PC-3 (cell line): ENCODE measurements around the gene ERGIC1. TPM values are rescaled to one million over a fixed set of nuclear protein-coding genes. Genes with fewer than 3 reads are reported as not detected.

Source experiments
- ATAC-seq: fragments of 200-7000 bp; cut with Tn5 transposase; 2 replicates; pipeline ENCODE4 v1.9.1; 2020; ENCODE audit warnings: mild to moderate bottlenecking, moderate library complexity
- BruUV-seq: library from RNA; stranded (reverse); fragments of 400-500 nt; replicated peaks from 2 replicates; lab custom pipeline; 2021; lab: Mats Ljungman, UMichigan
- CTCF ChIA-PET: fragments of 300-600 bp; sonication (Branson Sonifier 250); formaldehyde crosslinking; loops from one replicate; lab custom pipeline; 2022; ENCODE audit warnings: antibody characterized with exemption; lab: Charles Lee
- POLR2A ChIA-PET: fragments of 300-600 bp; sonication (Branson Sonifier 250); formaldehyde crosslinking; loops from one replicate; lab custom pipeline; 2022; ENCODE audit warnings: antibody characterized with exemption; ENCODE audit not compliant: unreplicated experiment; lab: Charles Lee
- DNase-seq: peaks from one replicate; pipeline ENCODE4 v3.0.0-alpha.2; 2015
- H2AFZ ChIP-seq: fragments of 300-600 bp; sonication (generic); 2 replicates; pipeline ENCODE4 v1.6.0; 2016; ENCODE audit warnings: antibody characterized with exemption, low read length
- H3F3A ChIP-seq: fragments of 300-600 bp; sonication (generic); one replicate; pipeline ENCODE4 v1.6.0; 2017; ENCODE audit warnings: antibody characterized with exemption, low read length, control low read depth, mild to moderate bottlenecking; ENCODE audit not compliant: unreplicated experiment
- H3K27ac ChIP-seq: fragments of 300-600 bp; sonication (generic); 2 replicates; pipeline ENCODE4 v1.5.1; 2016; ENCODE audit warnings: mild to moderate bottlenecking, low read length
- H3K27me3 ChIP-seq: fragments of 300-600 bp; sonication (generic); 2 replicates; pipeline ENCODE4 v1.6.1; 2016; ENCODE audit warnings: low read length, mixed read lengths
- H3K36me3 ChIP-seq: fragments of 300-600 bp; sonication (generic); 2 replicates; pipeline ENCODE4 v1.6.1; 2016; ENCODE audit warnings: low read depth, mixed run types, low read length, mixed read lengths
- H3K4me1 ChIP-seq: fragments of 300-600 bp; sonication (generic); 2 replicates; pipeline ENCODE4 v1.5.1; 2016; ENCODE audit warnings: low read length; ENCODE audit not compliant: insufficient read depth
- H3K4me2 ChIP-seq: fragments of 300-600 bp; sonication (generic); 2 replicates; pipeline ENCODE4 v1.6.0; 2016; ENCODE audit warnings: low read length
- H3K4me3 ChIP-seq: fragments of 300-600 bp; sonication (generic); 2 replicates; pipeline ENCODE4 v1.5.1; 2016; ENCODE audit warnings: mild to moderate bottlenecking, low read length, mixed read lengths
- H3K79me2 ChIP-seq: fragments of 300-600 bp; sonication (generic); 2 replicates; pipeline ENCODE4 v1.6.1; 2017; ENCODE audit warnings: low read length, mixed read lengths
- H3K9ac ChIP-seq: fragments of 300-600 bp; sonication (generic); 2 replicates; pipeline ENCODE4 v1.6.0; 2016; ENCODE audit warnings: mild to moderate bottlenecking, low read length
- H3K9me2 ChIP-seq: fragments of 300-600 bp; sonication (generic); replicated peaks from 2 replicates; pipeline ENCODE4 v1.6.1; 2016; ENCODE audit warnings: mixed run types, low read length, mixed read lengths
- H3K9me3 ChIP-seq: fragments of 300-600 bp; sonication (generic); 2 replicates; pipeline ENCODE4 v1.6.1; 2016; ENCODE audit warnings: low read length, mixed read lengths
- H4K20me1 ChIP-seq: fragments of 300-600 bp; sonication (generic); 2 replicates; pipeline ENCODE4 v1.6.1; 2016; ENCODE audit warnings: low read length, mixed read lengths
- CTCF ChIP-seq: fragments of 300-600 bp; sonication (generic); conservative IDR thresholded peaks from 2 replicates; pipeline ENCODE4 v1.5.1; 2017; ENCODE audit warnings: antibody characterized with exemption, low read depth, mild to moderate bottlenecking, low read length
- EZH2 ChIP-seq: fragments of 300-600 bp; sonication (generic); IDR thresholded peaks from one replicate; pipeline ENCODE4 v1.6.1; 2017; ENCODE audit warnings: antibody characterized with exemption, mild to moderate bottlenecking, low read length; ENCODE audit not compliant: unreplicated experiment
- EZH2phosphoT487 ChIP-seq: fragments of 300-600 bp; sonication (generic); IDR thresholded peaks from 2 replicates; pipeline ENCODE4 v1.6.1; 2018; ENCODE audit warnings: mild to moderate bottlenecking, antibody characterized with exemption, low read length, borderline replicate concordance
- intact Hi-C: fragments of 100-400 bp; cut with micrococcal nuclease; formaldehyde crosslinking; loops from 2 replicates; pipeline ENCODE4 v1.9.0; 2023
- total RNA-seq: library from RNA; depleted of rRNA; stranded (reverse); fragments of >200 nt; gene quantifications from 2 replicates; pipeline ENCODE4 v1.2.3, GENCODE V29; 2014

ERGIC1 gene
- total RNA-seq, 1 experiment from 2014 or later = 148 TPM

- no peak overlapping the region for H3K4me3 ChIP-seq
- no peaks in the 10 kb centered on the region for H3K27me3 ChIP-seq
- H3K9me3 ChIP-seq = no peaks in the 10 kb centered on the region
- no peaks in the 10 kb centered on the region; the same call in 1 of the 2 replicates for H3K36me3 ChIP-seq
- no TSS peak for BruUV-seq
- peaks cover 16% of the 10 kb centered on the region for H3K4me1 ChIP-seq
- no peak overlapping the region for H3K4me2 ChIP-seq
- ChIA-PET POLR2A (no interaction called here), CTCF (no interaction called here)
- TF ChIP-seq EZH2 (no peak), EZH2phosphoT487 (no peak), CTCF (no peak)
- H3K79me2 ChIP-seq = no peaks in the 10 kb centered on the region
- H3K9ac ChIP-seq = no peak overlapping the region
- H4K20me1 ChIP-seq = no peaks in the 10 kb centered on the region
- peaks cover 10% of the 10 kb centered on the region for H3F3A ChIP-seq
- intact Hi-C loops = no loop called here
- DNase-seq (no peak), ATAC-seq (no peak)
- no peak overlapping the region for H2AFZ ChIP-seq
- no peak overlapping the region for H3K27ac ChIP-seq
- H3K9me2 ChIP-seq = no peaks in the 10 kb centered on the region
These were observed 92.7 kb downstream of the ERGIC1 start for GRCh38 chr5:172926796-172927195.

GRCh38 chr5:172929371-172929838 lies 95.4 kb downstream of the ERGIC1 start:
- Histone ChIP-seq H3K4me3 (no peak overlapping the region), H3K9me3 (no peaks in the 10 kb centered on the region), H3K27me3 (no peaks in the 10 kb centered on the region), H4K20me1 (no peaks in the 10 kb centered on the region), H3K36me3 (no peaks in the 10 kb centered on the region), H3K27ac (no peak overlapping the region), H3K4me2 (no peak overlapping the region), H3K79me2 (no peaks in the 10 kb centered on the region), H3K9me2 (no peaks in the 10 kb centered on the region), H3K4me1 (peaks cover 21% of the 10 kb centered on the region), H2AFZ (no peak overlapping the region), H3K9ac (no peak overlapping the region), H3F3A (peaks cover 10% of the 10 kb centered on the region)
- BruUV-seq = no TSS peak
- ChIA-PET POLR2A (no interaction called here), CTCF (interaction anchor here (0.6 to 0.7 kb wide), 2 partner anchors 94 to 213 kb away, joined by 3 to 4 read pairs; no protein-coding TSS in a partner anchor)
- TF ChIP-seq EZH2 (no peak), CTCF (no peak), EZH2phosphoT487 (no peak)
- ATAC-seq (no peak), DNase-seq (no peak)
- intact Hi-C loops = no loop called here

GRCh38 chr5:172931001-172931536 lies 97.0 kb downstream of the ERGIC1 start:
- H3K4me2 ChIP-seq = peak overlapping the region; percentile 51
- no TSS peak for BruUV-seq

More at GRCh38 chr5:172931001-172931536, 97.0 kb downstream of the ERGIC1 start:
- Histone ChIP-seq H3F3A (peaks cover 10% of the 10 kb centered on the region), H4K20me1 (no peaks in the 10 kb centered on the region), H3K27ac (peak overlapping the region; percentile 88), H3K4me3 (no peak overlapping the region), H2AFZ (no peak overlapping the region), H3K79me2 (no peaks in the 10 kb centered on the region), H3K9ac (peak overlapping the region; percentile 55), H3K36me3 (no peaks in the 10 kb centered on the region), H3K9me2 (no peaks in the 10 kb centered on the region), H3K9me3 (no peaks in the 10 kb centered on the region), H3K4me1 (peaks cover 21% of the 10 kb centered on the region), H3K27me3 (no peaks in the 10 kb centered on the region)
- POLR2A ChIA-PET = no interaction called here
- DNase-seq = peak; percentile 90
- TF ChIP-seq EZH2phosphoT487 (no peak), EZH2 (no peak), CTCF (no peak)
- CTCF ChIA-PET = interaction anchor here (2.0 to 2.8 kb wide), 2 partner anchors 216 to 224 kb away, joined by 9 to 12 read pairs; no protein-coding TSS in a partner anchor
- ATAC-seq = peak; percentile 83
- intact Hi-C loops = no loop called here
